BLaER1 (cell line): ENCODE results near the gene NABP2.
"Not testable (repeated sequence)": the region's sequence is repeated elsewhere in the genome, so short reads cannot be mapped to it uniquely, and the experiment has no call there.

Experiments
- H3K27ac ChIP-seq: shearing (Covaris generic); formaldehyde crosslinking; 2 replicates; pipeline ENCODE4 v1.8.1; 2022
- H3K27me3 ChIP-seq: shearing (Covaris generic); formaldehyde crosslinking; 2 replicates; pipeline ENCODE4 v1.8.1; 2022
- H3K36me3 ChIP-seq: shearing (Covaris generic); formaldehyde crosslinking; 2 replicates; pipeline ENCODE4 v1.8.1; 2022
- H3K4me1 ChIP-seq: shearing (Covaris generic); formaldehyde crosslinking; 2 replicates; pipeline ENCODE4 v1.8.1; 2022
- H3K4me2 ChIP-seq: shearing (Covaris generic); formaldehyde crosslinking; 2 replicates; pipeline ENCODE4 v1.8.1; 2022
- H3K4me3 ChIP-seq: shearing (Covaris generic); formaldehyde crosslinking; 2 replicates; pipeline ENCODE4 v1.8.1; 2022
- H3K9ac ChIP-seq: shearing (Covaris generic); formaldehyde crosslinking; 2 replicates; pipeline ENCODE4 v1.8.1; 2022
- H3K9me3 ChIP-seq: shearing (Covaris generic); formaldehyde crosslinking; 2 replicates; pipeline ENCODE4 v1.8.1; 2022
- H4K20me1 ChIP-seq: shearing (Covaris generic); formaldehyde crosslinking; 2 replicates; pipeline ENCODE4 v1.8.1; 2022
- Cebpa-rat ChIP-seq: shearing (Covaris generic); IDR thresholded peaks from 2 replicates; pipeline ENCODE4 v1.8.1; 2022

The NABP2 gene

DNA sequence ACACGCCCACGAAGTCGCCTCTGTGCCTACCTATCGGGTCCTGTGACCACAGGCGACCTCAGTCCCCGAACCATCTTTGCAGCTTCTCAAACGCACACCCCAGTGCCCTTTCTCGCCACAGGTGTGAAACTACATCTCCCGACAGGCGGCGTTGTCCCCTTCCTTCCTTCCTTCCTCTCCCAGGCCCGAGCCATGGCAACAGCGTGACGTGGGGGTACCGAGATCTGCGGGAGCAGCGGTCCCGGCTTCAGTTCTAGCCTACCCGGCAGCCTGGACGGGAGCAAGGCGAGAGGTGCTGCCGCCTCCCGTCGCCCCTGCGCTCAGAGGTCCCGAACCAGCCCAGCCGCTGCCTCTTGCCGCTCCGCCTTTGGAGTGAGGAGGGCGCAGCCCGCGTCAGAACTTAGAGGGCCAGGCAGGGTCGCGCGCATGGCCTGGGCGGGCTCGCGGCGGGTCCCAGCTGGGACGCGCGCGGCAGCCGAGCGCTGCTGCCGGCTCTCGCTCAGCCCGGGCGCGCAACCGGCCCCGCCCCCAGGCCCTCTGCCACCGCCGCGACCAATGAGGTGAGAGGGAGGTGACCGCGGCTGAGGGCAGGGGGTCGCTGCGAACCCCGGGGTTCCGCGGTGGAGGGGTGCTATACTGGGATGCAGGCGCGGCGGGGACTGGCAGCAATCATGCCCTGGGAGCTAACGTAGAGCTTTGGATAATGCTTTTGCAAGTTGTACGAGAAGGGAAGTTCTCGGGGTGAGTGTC lies 42.7 kb downstream of the NABP2 start, which contains the start of gene COQ10A:
Gene COQ10A (plus strand): TSS at position 250 of the 750 bp plus-strand sequence. CDS start 177 bp downstream, at position 427.
- H3K4me2 ChIP-seq = peak within 1 kb of the TSS; percentile 93
- H3K4me3 ChIP-seq = peak within 1 kb of the TSS; percentile 82
- H3K27ac ChIP-seq = peak within 1 kb of the TSS; percentile 88
- peaks cover 25% of the 10 kb centered on the region for H3K4me1 ChIP-seq
- no peaks in the 10 kb centered on the region for H3K9me3 ChIP-seq
- TF ChIP-seq Cebpa-rat = no peak
- H3K36me3 ChIP-seq = peaks cover 32% of the 10 kb centered on the region
- H3K27me3 ChIP-seq = no peaks in the 10 kb centered on the region
- peak within 1 kb of the TSS; percentile 85 for H3K9ac ChIP-seq
- H4K20me1 ChIP-seq = no peaks in the 10 kb centered on the region

DNA sequence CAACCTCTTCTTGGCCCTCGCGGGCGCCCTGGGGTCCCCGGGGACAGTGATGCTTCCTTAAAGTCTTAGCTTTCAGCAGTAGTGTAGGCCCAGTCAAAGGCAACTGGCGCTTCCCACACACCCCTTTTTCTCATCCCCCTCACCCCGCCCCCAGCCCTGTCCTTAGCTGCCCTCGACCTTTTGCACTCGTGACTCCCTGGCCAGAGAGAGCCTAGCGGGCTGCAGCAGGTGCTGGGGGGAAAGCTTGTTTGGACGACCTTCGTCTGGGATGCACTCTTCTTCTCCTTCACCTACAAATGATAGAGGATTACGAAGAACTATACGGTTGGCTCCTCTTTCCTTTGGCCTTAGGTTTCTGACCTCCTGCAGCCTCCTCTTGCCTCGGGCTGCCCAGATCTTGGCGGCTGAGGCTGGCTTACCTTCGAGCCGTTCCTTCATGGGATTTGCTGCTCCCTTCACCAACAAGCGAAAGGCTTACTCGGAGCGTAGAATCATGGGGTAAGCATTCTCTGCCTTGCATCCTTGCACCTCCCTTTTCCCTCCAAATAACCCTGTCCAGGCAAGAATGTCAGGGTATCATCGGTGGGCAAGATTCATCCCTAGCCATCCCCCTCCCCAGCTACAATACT lies 43.4 kb downstream of the NABP2 start:
- Histone ChIP-seq H3K36me3 (peaks cover 39% of the 10 kb centered on the region), H3K4me2 (peak overlapping the region; percentile 93), H3K4me3 (peak overlapping the region; percentile 82), H3K27me3 (no peaks in the 10 kb centered on the region), H3K27ac (peak overlapping the region; percentile 88), H3K9ac (peak overlapping the region; percentile 85), H4K20me1 (no peaks in the 10 kb centered on the region), H3K9me3 (no peaks in the 10 kb centered on the region), H3K4me1 (peaks cover 25% of the 10 kb centered on the region)
- TF ChIP-seq Cebpa-rat = no peak

DNA sequence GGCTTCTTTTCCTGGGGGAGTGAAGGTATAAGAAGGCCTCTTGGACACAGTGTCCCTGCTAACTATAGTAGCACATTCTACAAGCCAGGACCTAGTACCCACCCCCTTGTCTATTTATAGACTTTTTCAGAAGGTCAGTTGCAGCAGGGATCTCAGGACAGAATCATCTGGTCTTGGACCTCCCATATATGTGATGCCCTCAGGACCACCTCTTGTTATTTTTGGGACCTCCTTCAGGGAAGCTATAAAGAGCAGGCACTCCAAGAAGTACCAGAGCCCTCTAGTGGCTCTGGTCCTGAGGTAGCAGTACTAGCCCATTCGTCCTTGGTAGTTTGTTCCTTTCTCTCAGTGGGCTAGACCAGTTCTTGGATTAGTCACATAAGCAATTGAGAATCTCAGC lies 46.9 kb downstream of the NABP2 start:
- Histone ChIP-seq H3K36me3 (peaks cover 73% of the 10 kb centered on the region), H3K27me3 (no peaks in the 10 kb centered on the region), H3K4me2 (no peak overlapping the region), H3K4me1 (peaks cover 20% of the 10 kb centered on the region), H4K20me1 (no peaks in the 10 kb centered on the region), H3K4me3 (no peak overlapping the region), H3K27ac (no peak overlapping the region), H3K9me3 (no peaks in the 10 kb centered on the region), H3K9ac (no peak overlapping the region)
- TF ChIP-seq Cebpa-rat = no peak

DNA sequence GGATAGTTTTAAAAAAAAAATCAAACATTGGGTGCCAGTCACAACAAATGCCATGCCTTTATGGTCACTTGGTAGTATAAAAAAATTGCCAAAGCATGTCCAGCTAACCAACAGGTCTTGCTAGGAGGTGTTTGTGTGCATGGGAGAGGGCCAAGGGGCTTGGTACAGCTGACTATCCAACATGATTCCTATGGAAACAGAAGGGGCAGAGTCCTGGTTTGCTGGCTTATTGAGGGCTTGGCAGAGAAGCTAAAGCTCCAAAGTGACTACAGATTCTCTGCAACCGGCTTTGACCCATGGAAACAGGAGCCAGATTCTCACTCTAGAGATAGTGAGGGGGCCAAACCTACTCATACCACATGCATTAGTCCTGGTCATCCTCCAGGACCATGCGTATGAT lies 48.3 kb downstream of the NABP2 start:
- H3K9ac ChIP-seq, H3K4me2 ChIP-seq, H3K27me3 ChIP-seq, H3K27ac ChIP-seq, H3K4me3 ChIP-seq, H3K9me3 ChIP-seq, H4K20me1 ChIP-seq: not testable (repeated sequence)
- H3K36me3 ChIP-seq = peaks cover 85% of the 10 kb centered on the region
- peaks cover 12% of the 10 kb centered on the region for H3K4me1 ChIP-seq

DNA sequence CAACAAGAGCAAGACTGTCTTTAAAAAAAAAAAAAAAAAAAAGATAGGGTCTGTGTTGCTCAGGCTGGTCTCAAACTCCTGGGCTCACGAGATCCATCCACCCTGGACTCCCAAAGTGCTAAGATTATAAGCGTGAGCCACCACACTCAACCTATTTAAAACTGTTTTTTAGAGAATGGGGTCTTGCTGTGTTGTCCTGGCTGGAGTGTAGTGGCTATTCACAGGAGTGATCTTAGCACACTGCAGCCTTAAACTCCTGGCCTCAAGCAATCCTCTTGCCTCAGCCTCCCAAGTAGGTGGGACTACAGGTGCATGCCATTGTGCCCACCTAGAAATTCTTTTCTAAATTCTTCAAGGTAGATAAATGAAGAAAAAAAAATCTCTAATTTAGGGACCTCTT lies 50.2 kb downstream of the NABP2 start:
- H3K27me3 ChIP-seq = no peaks in the 10 kb centered on the region
- no peak overlapping the region for H3K4me3 ChIP-seq
- no peaks in the 10 kb centered on the region for H4K20me1 ChIP-seq
- peaks cover 97% of the 10 kb centered on the region for H3K36me3 ChIP-seq
- no peak for TF ChIP-seq Cebpa-rat
- no peak overlapping the region for H3K4me2 ChIP-seq
- no peaks in the 10 kb centered on the region for H3K4me1 ChIP-seq
- no peak overlapping the region for H3K27ac ChIP-seq
- H3K9ac ChIP-seq = no peak overlapping the region
- H3K9me3 ChIP-seq = no peaks in the 10 kb centered on the region

DNA sequence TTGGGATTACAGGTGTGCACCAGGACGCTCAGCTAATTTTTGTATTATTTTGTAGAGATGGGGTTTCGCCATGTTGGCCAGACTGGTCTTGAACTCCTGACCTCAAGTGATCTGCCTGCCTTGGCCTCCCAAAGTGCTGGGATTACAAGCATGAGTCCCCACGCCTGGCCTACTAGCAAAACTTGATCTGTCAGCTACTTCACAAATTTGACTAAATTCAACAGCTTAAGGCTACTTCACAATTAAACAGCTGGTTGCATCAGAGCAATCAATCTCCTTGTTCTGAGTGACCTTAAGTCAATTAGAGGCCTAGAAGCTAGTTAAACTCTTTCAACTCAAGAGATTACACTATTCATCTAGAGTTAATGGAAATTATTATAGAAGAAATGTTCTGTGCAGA lies 54.8 kb downstream of the NABP2 start:
- no peaks in the 10 kb centered on the region for H3K4me1 ChIP-seq
- H3K4me2 ChIP-seq = no peak overlapping the region
- no peak overlapping the region for H3K27ac ChIP-seq
- no peaks in the 10 kb centered on the region for H4K20me1 ChIP-seq
- no peak for TF ChIP-seq Cebpa-rat
- no peak overlapping the region for H3K9ac ChIP-seq
- no peaks in the 10 kb centered on the region for H3K9me3 ChIP-seq
- peaks cover 98% of the 10 kb centered on the region for H3K36me3 ChIP-seq
- no peaks in the 10 kb centered on the region for H3K27me3 ChIP-seq
- no peak overlapping the region for H3K4me3 ChIP-seq
